Prostate gland (tissue), 2 donors: Measurements from ENCODE around the gene PAF1. TPM values are rescaled to one million over a fixed set of nuclear protein-coding genes. Genes with fewer than 3 reads are reported as not detected.
A peak's percentile ranks its signal among the peaks of the same experiment; 100 is the strongest.

Source experiments
- DNase-seq: peaks from one replicate; pipeline ENCODE4 v3.0.0-alpha.2; 2019; ENCODE audit warnings: low spot score
- H3K27ac ChIP-seq, 2 donors: fragments of 200-600 bp; sonication (generic); 2 replicates each; pipeline ENCODE4 v1.5.1; 2017 to 2019
- H3K27me3 ChIP-seq: fragments of 200-600 bp; sonication (generic); replicated peaks from 2 replicates; pipeline ENCODE4 v1.5.1; 2019; ENCODE audit not compliant: insufficient read depth
- H3K36me3 ChIP-seq, 2 donors: fragments of 200-600 bp; sonication (generic); 1 replicate in 1 of 2; 2 replicates in 1 of 2; pipeline versions ENCODE4 v1.5.1 to v1.8.1; 2017 to 2019
- H3K4me1 ChIP-seq: fragments of 200-600 bp; sonication (generic); replicated peaks from 2 replicates; pipeline ENCODE4 v1.5.1; 2019
- H3K4me3 ChIP-seq, 2 donors: fragments of 200-600 bp; sonication (generic); 2 replicates each; pipeline ENCODE4 v1.5.1; 2017 to 2019
- H3K9me3 ChIP-seq: fragments of 200-600 bp; sonication (generic); 2 replicates; pipeline ENCODE4 v1.5.1; 2017
- CTCF ChIP-seq, 4 experiments: fragments of 200-600 bp in 2 of 4; fragments of 450-650 bp in 2 of 4; sonication (generic) in 2 of 4; IDR thresholded peaks; 1 replicate in 3 of 4; 2 replicates in 1 of 4; pipeline ENCODE4 v1.5.1; 2016 to 2019; ENCODE audit warnings: antibody characterized with exemption in 4 of 4, mild to moderate bottlenecking in 2 of 4, moderate library complexity in 2 of 4
- POLR2A ChIP-seq: fragments of 450-650 bp; IDR thresholded peaks from one replicate; pipeline ENCODE4 v1.6.1; 2016; ENCODE audit warnings: antibody characterized with exemption, mild to moderate bottlenecking
- POLR2AphosphoS5 ChIP-seq: sonication (generic); formaldehyde crosslinking; IDR thresholded peaks from one replicate; pipeline ENCODE4 v1.6.1; 2017; ENCODE audit warnings: antibody characterized with exemption
- WGBS: methylation state at CpG from one replicate; pipeline ENCODE4 v1.1.5; 2018; 5-methylcytosine and 5-hydroxymethylcytosine counted together
- intact Hi-C: fragments of 100-400 bp; cut with DNase I; formaldehyde crosslinking; loops from one replicate; pipeline ENCODE4 v1.14.2; 2022
- total RNA-seq, 2 donors: library from RNA; depleted of rRNA; stranded (reverse); fragments of >200 nt; gene quantifications; one replicate each; pipeline ENCODE4 v1.1.0, GENCODE V29; 2016

The PAF1 gene
- total RNA-seq, 2 donors from 2014 or later: 47.5 to 63.6 TPM

- peaks cover 15 to 21% of the 10 kb centered on the region in 2 donors for H3K36me3 ChIP-seq
- no peak for DNase-seq
- peaks cover 16% of the 10 kb centered on the region for H3K4me1 ChIP-seq
- H3K27me3 ChIP-seq: no peaks in the 10 kb centered on the region
- no peaks in the 10 kb centered on the region for H3K9me3 ChIP-seq
- H3K27ac ChIP-seq: peak overlapping the region; percentile 67 to 87
- intact Hi-C loops: loop anchor here (5.0 kb wide), 1 partner anchor 98 kb away; the partner anchor contains the start of gene EID2B
- no peak for TF ChIP-seq POLR2A
- TF ChIP-seq CTCF (IDR thresholded peaks at IDR 0.05): no peak
- TF ChIP-seq POLR2AphosphoS5: no peak
- peak overlapping the region in 1 of 2 donors; percentile 60 for H3K4me3 ChIP-seq
- WGBS: 37% methylated on average over 10 of the region's 10 CpGs
Measured at GRCh38 chr19:39434123-39435076, 43.5 kb upstream of the PAF1 start.

GRCh38 chr19:39433480-39434079, 42.7 kb upstream of the PAF1 start:
- no peak for DNase-seq
- WGBS: 94% methylated on average over 8 of the region's 8 CpGs
- H3K4me1 ChIP-seq: peaks cover 16% of the 10 kb centered on the region

GRCh38 chr19:39432677-39433025, 41.7 kb upstream of the PAF1 start:
- Histone ChIP-seq H3K9me3 (no peaks in the 10 kb centered on the region), H3K4me3 (no peak overlapping the region), H3K27me3 (no peaks in the 10 kb centered on the region), H3K27ac (no peak overlapping the region), H3K4me1 (peaks cover 16% of the 10 kb centered on the region), H3K36me3 (peaks cover 15 to 21% of the 10 kb centered on the region in 2 donors)
- TF ChIP-seq POLR2AphosphoS5: no peak
- TF ChIP-seq POLR2A: no peak
- no peak for TF ChIP-seq CTCF (IDR thresholded peaks at IDR 0.05)
- intact Hi-C loops: no loop called here
- no peak for DNase-seq
- WGBS: 91% methylated on average over 8 of the region's 8 CpGs

More at GRCh38 chr19:39433480-39434079, 42.7 kb upstream of the PAF1 start:
- Histone ChIP-seq H3K9me3 (no peaks in the 10 kb centered on the region), H3K36me3 (peaks cover 15 to 21% of the 10 kb centered on the region in 2 donors), H3K4me3 (no peak overlapping the region), H3K27me3 (no peaks in the 10 kb centered on the region), H3K27ac (no peak overlapping the region)
- intact Hi-C loops: no loop called here
- TF ChIP-seq POLR2AphosphoS5: no peak
- TF ChIP-seq CTCF (IDR thresholded peaks at IDR 0.05): no peak
- no peak for TF ChIP-seq POLR2A

GRCh38 chr19:39430675-39431593, 40.0 kb upstream of the PAF1 start:
- H3K36me3 ChIP-seq: peaks cover 15 to 21% of the 10 kb centered on the region in 2 donors
- WGBS: 63% methylated on average over 25 of the region's 25 CpGs
- no peaks in the 10 kb centered on the region for H3K9me3 ChIP-seq
- intact Hi-C loops: no loop called here
- peaks cover 11% of the 10 kb centered on the region for H3K4me1 ChIP-seq
- DNase-seq: no peak
- TF ChIP-seq POLR2AphosphoS5 (peak; percentile 72), CTCF (IDR thresholded peaks at IDR 0.05) (no peak)
- no peak overlapping the region for H3K4me3 ChIP-seq
- H3K27ac ChIP-seq: peak overlapping the region; percentile 30 to 67
- H3K27me3 ChIP-seq: no peaks in the 10 kb centered on the region
